ENCODE results near the gene BET1L.
A peak's percentile ranks its signal among the peaks of the same experiment; 100 is the strongest.

- peak; percentile 79 for TF ChIP-seq POLR2AphosphoS5 (IDR thresholded peaks at IDR 0.05; ENCODE audit: low read depth, low read length)
- peak; percentile 85 for TF ChIP-seq POLR2A (IDR thresholded peaks at IDR 0.05; ENCODE audit: low read depth, low read length)
- TF ChIP-seq PAX5 (IDR thresholded peaks at IDR 0.05; ENCODE audit: insufficient read depth, low read length, severe bottlenecking): no peak
- TF ChIP-seq POU2F2 (IDR thresholded peaks at IDR 0.05; ENCODE audit: low read depth, low read length): no peak; the same call in 1 of the 2 replicates
- TF ChIP-seq SPI1 (IDR thresholded peaks at IDR 0.05; ENCODE audit: low read depth, low read length): peak; percentile 67
- TF ChIP-seq TAF1 (IDR thresholded peaks at IDR 0.05; ENCODE audit: low read depth, low read length): peak; percentile 30
Observed at GRCh38 chr11:207208-207862, at the start of gene BET1L, which contains the start of gene RIC8A.

All from GM12891 (cell line).